ENCODE results near the gene MVB12B.

MVB12B gene

DNA sequence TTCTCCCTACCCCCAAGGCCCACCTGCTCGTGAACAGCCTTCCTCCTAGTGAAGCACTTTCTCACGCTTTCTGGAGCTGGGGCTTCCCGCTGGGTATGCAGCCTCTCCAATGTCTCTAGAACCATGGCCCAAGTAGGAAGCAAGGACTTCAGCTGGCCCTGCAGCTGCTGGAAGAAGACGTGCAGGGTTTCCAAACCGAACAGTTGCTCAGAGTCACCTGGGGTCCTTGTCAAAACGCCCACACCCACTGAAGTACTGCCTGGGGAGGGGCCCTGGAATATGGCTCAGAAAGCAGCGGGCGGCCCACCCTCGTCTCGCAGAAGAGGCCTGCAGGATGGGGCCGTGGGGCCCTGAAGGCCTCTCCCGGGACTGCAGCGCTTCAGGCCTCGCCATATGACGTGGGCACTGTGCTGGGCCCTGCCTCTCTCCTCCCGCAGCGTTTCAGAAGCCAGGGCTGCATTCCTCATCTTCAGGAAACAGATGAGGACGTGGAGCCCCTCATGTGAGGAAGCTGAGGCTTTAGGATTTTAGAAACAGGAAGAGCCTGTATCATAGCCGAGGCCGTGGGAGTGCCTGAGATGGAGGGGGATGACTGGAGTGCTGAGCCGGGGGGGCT is 171.1 kb downstream of the MVB12B start:
- no peak for DNase-seq

GRCh38 chr9:126498331-126498730 is 171.7 kb downstream of the MVB12B start:
- no peak for DNase-seq

DNA sequence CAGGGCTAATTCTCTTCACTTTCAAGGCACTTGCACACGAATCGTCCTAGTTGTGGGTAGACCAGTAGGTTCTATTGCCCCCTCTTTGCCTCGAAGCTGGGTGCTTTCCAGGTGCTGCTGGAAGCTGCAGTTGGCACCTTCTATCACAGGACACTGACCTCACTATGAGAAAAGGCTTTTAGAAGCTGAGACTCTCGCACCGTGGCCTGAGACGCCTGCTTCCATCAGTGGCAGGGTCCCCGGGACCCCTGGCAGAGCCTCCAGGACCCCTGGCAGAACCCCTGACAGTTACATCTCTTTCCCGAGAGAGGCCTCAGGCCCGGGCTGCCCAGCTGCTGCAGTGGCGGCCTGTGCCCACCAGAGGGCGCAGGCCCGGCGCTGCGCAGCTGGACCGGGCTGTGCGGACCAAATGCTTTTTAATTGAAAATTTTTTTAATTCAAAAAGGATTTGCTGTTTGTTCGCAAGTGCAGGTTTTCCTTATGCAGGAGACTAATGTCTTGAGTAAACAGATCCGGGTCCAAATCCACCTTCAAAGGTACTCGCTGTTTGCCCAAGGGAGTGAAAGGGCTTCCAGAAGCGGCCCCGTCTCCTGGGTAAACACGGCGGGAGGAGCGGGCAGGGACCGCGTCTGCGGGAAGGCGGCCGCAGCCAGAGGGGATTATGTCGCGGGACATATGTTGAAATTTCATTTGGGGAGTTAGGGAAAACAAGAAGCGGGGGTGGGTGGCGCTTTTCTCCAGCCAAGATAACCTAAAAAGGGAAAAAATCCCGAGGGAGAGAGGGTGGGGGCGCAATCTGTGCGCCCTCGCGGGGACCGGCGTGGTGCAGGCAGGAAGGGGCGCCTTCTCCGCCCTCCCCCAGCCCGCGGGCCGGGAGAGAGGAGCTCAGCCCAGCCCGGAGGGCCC is 172.6 kb downstream of the MVB12B start:
- DNase-seq = peak; percentile 85

GRCh38 chr9:126499911-126500599 is 173.4 kb downstream of the MVB12B start:
- DNase-seq = no peak

DNA sequence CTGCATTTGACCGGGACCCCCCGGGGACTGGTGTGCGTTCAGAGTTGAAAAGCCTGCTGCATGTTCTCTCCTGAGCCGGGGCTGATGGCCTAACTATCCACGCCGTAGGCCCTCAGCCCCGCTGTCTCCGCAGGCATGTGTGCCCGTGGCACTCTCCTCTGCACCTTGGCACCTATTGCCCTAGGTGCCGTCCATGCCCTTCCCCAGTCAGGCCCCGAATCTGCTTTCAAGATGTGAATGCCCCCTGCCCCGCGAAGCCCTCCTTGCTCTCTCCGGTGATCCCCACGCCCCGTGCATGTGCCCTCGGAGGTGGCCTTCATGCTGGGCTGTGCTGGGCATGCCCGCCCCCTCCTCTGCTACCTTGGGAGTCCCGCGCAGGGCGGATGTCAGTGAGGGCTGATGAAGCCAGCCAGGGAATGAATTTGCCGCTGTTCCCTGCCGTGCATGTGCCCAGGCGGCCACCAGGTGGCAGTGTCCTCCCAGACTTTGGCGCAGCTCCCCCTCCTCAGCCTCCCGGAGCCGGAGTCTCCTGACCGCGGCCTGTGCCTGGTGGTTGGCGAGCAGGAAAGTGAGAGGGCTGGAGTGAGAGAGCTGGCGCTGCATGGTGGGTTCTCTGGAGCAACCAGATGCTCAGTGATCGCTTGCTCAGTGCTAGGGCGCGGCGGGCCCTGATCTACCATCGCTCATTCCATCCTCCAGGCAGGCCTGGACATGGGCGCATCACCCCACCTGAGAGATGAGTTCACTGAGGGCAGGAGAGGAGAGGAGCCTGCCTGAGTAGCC is 174.2 kb downstream of the MVB12B start:
- peak; percentile 89 for DNase-seq

DNA sequence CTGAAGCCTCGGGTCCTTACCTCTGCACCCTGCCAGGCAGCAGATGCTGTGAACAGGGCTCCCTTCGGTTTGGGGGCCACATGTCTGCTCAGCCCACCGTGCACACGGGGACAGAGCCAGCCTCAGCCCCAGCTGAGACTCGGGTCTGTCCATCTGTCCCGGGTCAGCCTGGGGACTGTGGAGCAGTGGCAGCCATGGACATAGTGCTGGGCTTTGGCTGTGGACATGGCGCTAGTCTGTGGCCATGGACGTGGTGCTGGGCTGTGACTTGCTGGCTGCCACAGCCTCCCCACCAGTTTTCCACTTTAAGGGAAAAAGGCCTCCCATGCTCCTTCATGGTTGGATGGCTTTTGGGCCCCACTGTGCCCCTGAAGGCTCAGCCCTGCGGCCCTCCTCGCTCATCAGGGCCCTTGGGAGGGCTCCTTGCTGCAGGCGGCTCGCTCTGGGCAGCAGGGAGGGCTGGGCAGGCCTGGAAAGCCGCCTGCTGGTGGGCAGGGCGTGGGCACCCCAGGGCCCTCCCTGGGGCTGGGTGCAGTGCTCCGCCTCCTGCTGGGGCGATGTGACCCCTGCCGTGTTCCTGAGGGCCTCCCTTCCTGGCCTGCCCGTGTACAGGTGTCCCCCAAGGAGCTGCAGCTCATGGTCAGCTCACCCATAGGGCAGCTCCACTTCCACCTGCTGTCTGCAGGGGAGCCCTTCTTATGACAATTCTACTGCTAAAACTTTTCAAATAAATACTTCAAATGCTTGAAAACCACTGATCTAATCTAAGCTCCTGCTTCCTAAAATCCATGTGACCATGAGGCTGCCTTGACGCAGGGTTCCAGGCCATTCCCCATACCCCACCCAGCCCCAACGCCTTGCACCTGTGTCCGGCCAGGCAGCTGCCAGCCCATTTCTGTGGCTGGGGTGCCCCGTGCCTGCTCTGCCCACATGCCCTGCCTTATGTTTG is 175.0 kb downstream of the MVB12B start:
- DNase-seq = no peak

DNA sequence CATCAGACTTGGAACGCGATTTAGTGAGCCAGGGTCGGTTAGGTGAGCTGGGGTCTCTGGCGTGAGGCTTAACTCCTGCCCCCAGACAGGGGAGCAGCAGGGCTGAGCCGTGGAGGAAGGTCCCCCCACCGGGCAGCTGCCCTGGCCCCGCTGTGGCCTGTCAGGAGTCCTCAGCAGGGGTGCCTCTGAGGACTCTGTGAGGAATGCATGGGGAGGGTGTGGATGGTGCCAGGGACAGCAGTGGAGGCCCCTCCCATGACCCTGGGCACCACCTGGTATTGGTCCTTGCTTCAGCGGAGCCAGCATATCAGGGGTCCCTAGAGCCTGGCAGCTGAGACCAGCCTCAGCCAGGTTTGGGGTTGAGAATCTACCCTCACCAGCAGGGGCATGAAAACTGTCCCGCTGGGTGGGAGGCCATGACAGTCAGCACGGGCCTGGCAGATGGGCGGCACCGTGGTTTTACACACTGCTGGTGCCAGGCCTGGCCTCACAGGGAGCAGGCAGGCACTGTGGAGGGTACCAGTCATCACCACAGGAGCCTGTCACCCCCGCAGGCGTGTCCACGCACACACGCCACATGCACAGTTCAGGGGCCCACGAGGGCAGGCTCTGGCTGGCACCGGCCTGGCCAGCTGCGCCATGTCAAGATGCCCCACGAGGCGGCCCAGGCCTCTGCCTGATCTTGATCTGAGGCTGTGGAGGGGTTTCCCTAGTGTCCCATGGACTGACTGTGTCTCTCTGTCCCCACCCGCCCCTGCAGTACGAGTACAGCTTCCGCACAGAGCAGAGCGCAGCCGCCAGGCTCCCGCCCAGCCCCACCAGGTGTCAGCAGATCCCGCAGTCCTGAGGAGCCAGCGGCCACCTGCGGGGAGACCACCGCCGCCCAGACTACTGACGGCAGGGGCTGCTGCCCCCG is 176.0 kb downstream of the MVB12B start:
- DNase-seq = no peak

GRCh38 chr9:126503333-126504085 is 176.9 kb downstream of the MVB12B start:
- no peak for DNase-seq

GRCh38 chr9:126504086-126504976 is 177.7 kb downstream of the MVB12B start:
- DNase-seq = no peak

- no peak for DNase-seq
These were observed 178.4 kb downstream of the MVB12B start for GRCh38 chr9:126504977-126505455.

- no peak for DNase-seq
These were observed 179.2 kb downstream of the MVB12B start for GRCh38 chr9:126505697-126506346.

DNA sequence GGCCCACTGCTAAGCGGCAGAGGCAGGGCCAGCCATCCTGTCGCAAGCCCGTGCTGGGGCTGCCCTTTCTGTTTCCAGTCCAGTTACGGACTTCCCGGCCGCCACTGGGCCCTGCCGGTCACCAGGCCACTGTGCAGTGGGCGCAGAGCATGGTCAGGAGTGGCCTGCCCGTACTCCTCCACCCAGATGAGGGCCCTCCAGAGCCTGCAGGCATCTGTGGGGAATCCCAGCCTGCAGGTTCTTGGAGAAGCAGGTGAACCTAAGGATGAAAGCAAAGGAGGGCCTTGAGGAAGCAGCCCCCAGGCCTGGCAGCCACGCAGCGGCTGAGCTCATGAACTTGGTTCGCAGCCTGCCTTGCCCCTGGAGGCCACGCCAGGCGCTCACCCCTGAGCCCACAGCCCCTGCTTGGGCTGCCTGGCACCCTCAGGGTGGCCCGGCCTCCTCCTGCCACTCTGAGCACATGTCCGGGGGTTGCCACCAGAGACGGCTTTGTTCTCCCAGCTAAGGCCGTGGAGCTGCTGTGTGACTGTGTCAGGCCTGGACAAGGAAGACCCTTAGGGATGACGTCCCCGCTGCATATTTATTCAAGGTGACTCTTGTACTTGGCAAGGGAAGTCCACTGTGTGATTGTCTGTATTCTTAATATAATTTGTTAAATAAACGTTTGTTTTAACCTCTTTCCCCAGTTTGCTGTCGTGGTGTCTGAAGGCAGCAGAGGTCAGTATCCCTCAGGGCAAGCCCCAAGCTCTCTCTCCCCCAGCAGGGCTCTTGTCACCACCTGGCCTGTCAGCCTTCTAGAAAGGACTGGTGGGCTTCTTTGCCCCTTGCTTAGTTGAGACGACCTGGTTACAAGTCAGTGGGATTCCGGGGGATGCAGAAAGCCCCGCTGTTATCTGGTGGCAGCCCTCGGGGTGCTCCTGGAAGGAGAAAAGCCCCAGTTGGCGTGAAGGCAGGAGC is 180.0 kb downstream of the MVB12B start:
- no peak for DNase-seq

- no peak for DNase-seq
These were observed 180.9 kb downstream of the MVB12B start for GRCh38 chr9:126507318-126508109.

DNA sequence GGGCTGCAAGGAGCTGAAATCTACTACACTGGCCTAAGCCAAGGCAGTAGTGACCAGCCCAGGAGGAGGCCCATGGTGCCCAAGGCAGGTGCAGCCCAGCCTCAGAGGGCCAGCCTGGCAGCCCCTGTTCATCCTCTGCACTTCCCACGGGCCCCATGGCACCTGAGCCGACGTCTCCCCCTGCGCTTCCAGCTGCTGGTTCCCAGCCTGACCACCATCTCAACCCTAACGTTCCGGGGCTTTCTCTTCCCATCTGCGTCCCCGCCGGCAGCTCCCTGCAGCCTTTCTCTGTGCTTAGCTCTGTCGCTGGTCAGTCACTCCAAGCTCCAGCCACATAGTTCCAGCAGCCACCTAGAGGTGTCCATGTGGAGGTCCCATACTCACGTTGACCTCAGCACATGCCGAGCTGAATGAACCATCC is 181.6 kb downstream of the MVB12B start:
- no peak for DNase-seq

DNA sequence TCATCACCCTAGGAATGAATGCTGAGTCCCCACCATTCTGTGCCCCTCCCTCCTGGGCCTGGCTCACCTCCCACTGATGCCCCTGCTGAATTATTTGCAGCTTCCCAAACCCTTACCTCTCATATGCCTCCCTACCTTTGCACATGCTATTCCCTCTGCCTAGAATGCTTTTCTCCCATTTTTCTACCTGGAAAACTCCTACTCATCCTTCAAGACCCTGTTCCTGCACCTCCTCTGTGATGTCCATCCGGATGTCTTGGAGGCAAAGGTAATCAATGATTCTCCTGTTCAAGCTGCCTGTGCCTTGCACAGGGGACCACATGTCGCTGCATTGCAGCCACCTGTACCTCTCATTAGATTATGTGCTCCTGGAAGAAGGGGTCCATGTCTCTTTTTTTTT is 182.3 kb downstream of the MVB12B start:
- DNase-seq = no peak

DNA sequence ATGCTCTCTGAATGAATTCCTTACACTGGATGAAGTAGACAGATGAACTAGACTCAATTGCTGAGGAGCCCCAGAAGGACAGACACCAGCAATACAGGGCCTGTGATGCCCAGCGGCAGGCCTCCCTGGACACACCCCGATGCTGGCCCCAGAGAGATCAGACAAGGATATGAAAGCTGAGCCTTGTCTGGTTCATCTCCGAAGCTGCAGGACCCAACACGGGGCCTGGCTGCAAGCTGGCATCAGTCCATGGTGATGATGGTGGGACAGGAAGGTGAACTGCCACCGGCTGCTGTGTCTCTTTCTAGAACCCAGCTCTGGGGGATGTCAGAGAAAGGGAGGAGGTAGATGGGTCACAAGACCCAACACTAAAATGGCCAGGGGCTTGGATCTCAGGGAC is 183.1 kb downstream of the MVB12B start:
- DNase-seq = no peak

All from activated CD8-positive, alpha-beta memory T cell treated with anti-CD3 and anti-CD28 coated beads for 24 hours (primary cell).